Measurements from ENCODE around the gene TIE1. TPM values are rescaled to one million over a fixed set of nuclear protein-coding genes. Genes with fewer than 3 reads are reported as not detected.

The TIE1 gene
- total and polyA plus RNA-seq, 2 of the 13 experiments (the other 11 are each of a cell fraction or from before 2014, with no cell fraction given): 0.58 to 0.84 TPM

DNA sequence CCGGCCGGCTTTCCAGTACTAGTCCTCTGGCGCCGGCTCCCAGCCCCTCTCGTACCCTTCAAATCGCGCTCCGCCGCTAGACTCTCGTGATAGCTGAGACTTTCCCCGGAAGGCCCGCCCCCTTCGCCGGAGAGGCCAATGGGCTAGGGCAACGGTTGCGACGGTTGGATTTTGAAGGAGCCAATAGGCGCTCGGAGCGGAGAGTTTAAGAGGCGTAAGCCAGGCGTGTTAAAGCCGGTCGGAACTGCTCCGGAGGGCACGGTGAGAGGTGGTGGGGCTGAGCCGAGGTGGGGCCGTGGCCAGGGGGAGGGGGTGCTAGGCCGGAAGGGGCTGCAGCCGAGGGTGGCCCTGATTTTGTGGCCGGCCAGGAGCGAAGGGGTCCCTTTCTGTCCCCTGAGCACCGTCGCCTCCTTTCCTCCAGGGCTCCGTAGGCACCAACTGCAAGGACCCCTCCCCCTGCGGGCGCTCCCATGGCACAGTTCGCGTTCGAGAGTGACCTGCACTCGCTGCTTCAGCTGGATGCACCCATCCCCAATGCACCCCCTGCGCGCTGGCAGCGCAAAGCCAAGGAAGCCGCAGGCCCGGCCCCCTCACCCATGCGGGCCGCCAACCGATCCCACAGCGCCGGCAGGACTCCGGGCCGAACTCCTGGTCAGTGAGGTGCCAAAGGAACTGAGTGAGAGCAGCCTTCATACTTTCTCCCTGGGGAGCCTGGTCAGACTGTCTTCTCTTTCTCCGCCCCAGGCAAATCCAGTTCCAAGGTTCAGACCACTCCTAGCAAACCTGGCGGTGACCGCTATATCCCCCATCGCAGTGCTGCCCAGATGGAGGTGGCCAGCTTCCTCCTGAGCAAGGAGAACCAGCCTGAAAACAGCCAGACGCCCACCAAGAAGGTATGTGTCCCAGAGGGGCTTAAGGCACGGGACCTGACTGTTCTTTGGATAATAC lies 58.2 kb downstream of the TIE1 start, which contains the start of gene CDC20 (continued):
- TF ChIP-seq SMARCE1 (IDR thresholded peaks at IDR 0.05; ENCODE audit: borderline replicate concordance) (no peak), NR2F1 (CRISPR knock-in tag; IDR thresholded peaks at IDR 0.05) (no peak), MAFF (IDR thresholded peaks at IDR 0.05; ENCODE audit: low read depth, low read length) (no peak), ZNF121 (CRISPR knock-in tag; IDR thresholded peaks at IDR 0.05) (no peak), ZNF3 (CRISPR knock-in tag; IDR thresholded peaks at IDR 0.05) (no peak), ZNF253 (CRISPR knock-in tag; IDR thresholded peaks at IDR 0.05; ENCODE audit: borderline replicate concordance) (peak; percentile 79; the same call in 1 of the 2 replicates), HCFC1 (IDR thresholded peaks at IDR 0.05; ENCODE audit: low read depth, low read length) (no peak), ZNF292 (CRISPR knock-in tag; IDR thresholded peaks at IDR 0.05; ENCODE audit: borderline replicate concordance, low read depth) (no peak), MED8 (CRISPR knock-in tag; IDR thresholded peaks at IDR 0.05; ENCODE audit: insufficient replicate concordance) (no peak), BRCA1 (CRISPR knock-in tag; IDR thresholded peaks at IDR 0.05) (no peak), MED1 (CRISPR knock-in tag; IDR thresholded peaks at IDR 0.05) (peak; percentile 26; the same call in 1 of the 2 replicates), NCOA1 (CRISPR knock-in tag; IDR thresholded peaks at IDR 0.05) (no peak), ZNF383 (CRISPR knock-in tag; IDR thresholded peaks at IDR 0.05; ENCODE audit: borderline replicate concordance) (no peak), ZBTB42 (CRISPR knock-in tag; IDR thresholded peaks at IDR 0.05) (no peak), ZNF773 (CRISPR knock-in tag; IDR thresholded peaks at IDR 0.05; ENCODE audit: borderline replicate concordance) (no peak), CEBPB (IDR thresholded peaks at IDR 0.05; ENCODE audit: borderline replicate concordance, low read depth, low read length) (no peak), AHR (CRISPR knock-in tag; IDR thresholded peaks at IDR 0.05) (no peak), TOPORS (CRISPR knock-in tag; IDR thresholded peaks at IDR 0.05) (no peak), HIVEP1 (CRISPR knock-in tag; IDR thresholded peaks at IDR 0.05) (no peak), SOX6 (IDR thresholded peaks at IDR 0.05) (no peak), SOX6 (CRISPR knock-in tag; IDR thresholded peaks at IDR 0.05) (no peak)
- TF ChIP-seq, protein P1, sequence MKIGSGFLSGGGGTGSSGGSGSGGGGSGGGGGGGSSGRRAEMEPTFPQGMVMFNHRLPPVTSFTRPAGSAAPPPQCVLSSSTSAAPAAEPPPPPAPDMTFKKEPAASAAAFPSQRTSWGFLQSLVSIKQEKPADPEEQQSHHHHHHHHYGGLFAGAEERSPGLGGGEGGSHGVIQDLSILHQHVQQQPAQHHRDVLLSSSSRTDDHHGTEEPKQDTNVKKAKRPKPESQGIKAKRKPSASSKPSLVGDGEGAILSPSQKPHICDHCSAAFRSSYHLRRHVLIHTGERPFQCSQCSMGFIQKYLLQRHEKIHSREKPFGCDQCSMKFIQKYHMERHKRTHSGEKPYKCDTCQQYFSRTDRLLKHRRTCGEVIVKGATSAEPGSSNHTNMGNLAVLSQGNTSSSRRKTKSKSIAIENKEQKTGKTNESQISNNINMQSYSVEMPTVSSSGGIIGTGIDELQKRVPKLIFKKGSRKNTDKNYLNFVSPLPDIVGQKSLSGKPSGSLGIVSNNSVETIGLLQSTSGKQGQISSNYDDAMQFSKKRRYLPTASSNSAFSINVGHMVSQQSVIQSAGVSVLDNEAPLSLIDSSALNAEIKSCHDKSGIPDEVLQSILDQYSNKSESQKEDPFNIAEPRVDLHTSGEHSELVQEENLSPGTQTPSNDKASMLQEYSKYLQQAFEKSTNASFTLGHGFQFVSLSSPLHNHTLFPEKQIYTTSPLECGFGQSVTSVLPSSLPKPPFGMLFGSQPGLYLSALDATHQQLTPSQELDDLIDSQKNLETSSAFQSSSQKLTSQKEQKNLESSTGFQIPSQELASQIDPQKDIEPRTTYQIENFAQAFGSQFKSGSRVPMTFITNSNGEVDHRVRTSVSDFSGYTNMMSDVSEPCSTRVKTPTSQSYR (CRISPR knock-in tag; IDR thresholded peaks at IDR 0.05; ENCODE audit: borderline replicate concordance): no peak
- TF ChIP-seq, protein P2, sequence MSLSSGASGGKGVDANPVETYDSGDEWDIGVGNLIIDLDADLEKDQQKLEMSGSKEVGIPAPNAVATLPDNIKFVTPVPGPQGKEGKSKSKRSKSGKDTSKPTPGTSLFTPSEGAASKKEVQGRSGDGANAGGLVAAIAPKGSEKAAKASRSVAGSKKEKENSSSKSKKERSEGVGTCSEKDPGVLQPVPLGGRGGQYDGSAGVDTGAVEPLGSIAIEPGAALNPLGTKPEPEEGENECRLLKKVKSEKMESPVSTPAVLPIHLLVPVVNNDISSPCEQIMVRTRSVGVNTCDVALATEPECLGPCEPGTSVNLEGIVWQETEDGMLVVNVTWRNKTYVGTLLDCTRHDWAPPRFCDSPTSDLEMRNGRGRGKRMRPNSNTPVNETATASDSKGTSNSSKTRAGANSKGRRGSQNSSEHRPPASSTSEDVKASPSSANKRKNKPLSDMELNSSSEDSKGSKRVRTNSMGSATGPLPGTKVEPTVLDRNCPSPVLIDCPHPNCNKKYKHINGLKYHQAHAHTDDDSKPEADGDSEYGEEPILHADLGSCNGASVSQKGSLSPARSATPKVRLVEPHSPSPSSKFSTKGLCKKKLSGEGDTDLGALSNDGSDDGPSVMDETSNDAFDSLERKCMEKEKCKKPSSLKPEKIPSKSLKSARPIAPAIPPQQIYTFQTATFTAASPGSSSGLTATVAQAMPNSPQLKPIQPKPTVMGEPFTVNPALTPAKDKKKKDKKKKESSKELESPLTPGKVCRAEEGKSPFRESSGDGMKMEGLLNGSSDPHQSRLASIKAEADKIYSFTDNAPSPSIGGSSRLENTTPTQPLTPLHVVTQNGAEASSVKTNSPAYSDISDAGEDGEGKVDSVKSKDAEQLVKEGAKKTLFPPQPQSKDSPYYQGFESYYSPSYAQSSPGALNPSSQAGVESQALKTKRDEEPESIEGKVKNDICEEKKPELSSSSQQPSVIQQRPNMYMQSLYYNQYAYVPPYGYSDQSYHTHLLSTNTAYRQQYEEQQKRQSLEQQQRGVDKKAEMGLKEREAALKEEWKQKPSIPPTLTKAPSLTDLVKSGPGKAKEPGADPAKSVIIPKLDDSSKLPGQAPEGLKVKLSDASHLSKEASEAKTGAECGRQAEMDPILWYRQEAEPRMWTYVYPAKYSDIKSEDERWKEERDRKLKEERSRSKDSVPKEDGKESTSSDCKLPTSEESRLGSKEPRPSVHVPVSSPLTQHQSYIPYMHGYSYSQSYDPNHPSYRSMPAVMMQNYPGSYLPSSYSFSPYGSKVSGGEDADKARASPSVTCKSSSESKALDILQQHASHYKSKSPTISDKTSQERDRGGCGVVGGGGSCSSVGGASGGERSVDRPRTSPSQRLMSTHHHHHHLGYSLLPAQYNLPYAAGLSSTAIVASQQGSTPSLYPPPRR (CRISPR knock-in tag; IDR thresholded peaks at IDR 0.05; ENCODE audit: borderline replicate concordance): no peak

All from HepG2 (cell line).